SK-N-SH (cell line): ENCODE data around the gene WDR46. TPM values are rescaled to one million over a fixed set of nuclear protein-coding genes. Genes with fewer than 3 reads are reported as not detected.
"Not testable (repeated sequence)": the region's sequence is repeated elsewhere in the genome, so short reads cannot be mapped to it uniquely, and the experiment has no call there.

Experiments
- CTCF ChIA-PET: fragments of 300-600, 350-600 bp; formaldehyde crosslinking; extraction: SDS; loops from one replicate; lab custom pipeline; 2021; lab: Yijun Ruan, JAX
- POLR2A ChIA-PET: fragments of 350-600 bp; sonication (Branson Sonifier 250); formaldehyde crosslinking; extraction: SDS; loops from one replicate; lab custom pipeline; 2020; ENCODE audit warnings: antibody characterized with exemption, inconsistent platforms; lab: Yijun Ruan, JAX
- DNase-seq: peaks from one replicate; pipeline ENCODE4 v3.0.0; 2012
- H2AFZ ChIP-seq: fragments of 200-600 bp; sonication (generic); 2 replicates; pipeline ENCODE4 v1.8.1; 2016; ENCODE audit warnings: antibody characterized with exemption, mild to moderate bottlenecking, low read depth
- H3F3A ChIP-seq: fragments of 200-600 bp; sonication (generic); replicated peaks from 2 replicates; pipeline ENCODE3; 2016; ENCODE audit warnings: antibody characterized with exemption, mild to moderate bottlenecking; ENCODE audit not compliant: insufficient read depth
- H3K27ac ChIP-seq, 2 experiments: fragments of 200-500 bp in 1 of 2; fragments of 200-600 bp in 1 of 2; sonication (Bioruptor generic) in 1 of 2; sonication (generic), shearing (Covaris generic) in 1 of 2; 2 replicates each; pipeline versions ENCODE4 v1.5.1 to v1.6.1; 2014 to 2016; ENCODE audit warnings: low read depth in 2 of 2, inconsistent platforms in 1 of 2, low read length in 1 of 2, mild to moderate bottlenecking in 1 of 2, mixed read lengths in 1 of 2
- H3K27me3 ChIP-seq: fragments of 200-600 bp; sonication (generic), shearing (Covaris generic); 2 replicates; pipeline ENCODE4 v1.6.1; 2016; ENCODE audit warnings: mixed run types; ENCODE audit not compliant: insufficient read depth
- H3K36me3 ChIP-seq, 2 experiments: fragments of 200-500 bp in 1 of 2; fragments of 200-600 bp in 1 of 2; sonication (Bioruptor generic) in 1 of 2; sonication (generic) in 1 of 2; replicated peaks in 1 of 2; 2 replicates each; pipeline versions ENCODE3 to v1.5.1; 2014 to 2016; ENCODE audit warnings: low read length in 1 of 2, mild to moderate bottlenecking in 1 of 2; ENCODE audit not compliant: insufficient read depth in 2 of 2, control insufficient read depth in 1 of 2
- H3K4me1 ChIP-seq, 2 experiments: fragments of 200-500 bp in 1 of 2; fragments of 200-600 bp in 1 of 2; sonication (Bioruptor generic) in 1 of 2; sonication (generic), shearing (Covaris generic) in 1 of 2; 2 replicates each; pipeline versions ENCODE4 v1.5.1 to v1.6.1; 2014 to 2016; ENCODE audit warnings: low read depth in 1 of 2, low read length in 1 of 2, mixed run types in 1 of 2; ENCODE audit not compliant: insufficient read depth in 2 of 2, control insufficient read depth in 1 of 2
- H3K4me2 ChIP-seq: fragments of 200-600 bp; sonication (generic), shearing (Covaris generic); 2 replicates; pipeline ENCODE4 v1.6.1; 2017; ENCODE audit warnings: mixed run types
- H3K4me3 ChIP-seq, 2 experiments: fragments of 200-500 bp in 1 of 2; fragments of 200-600 bp in 1 of 2; sonication (Bioruptor generic) in 1 of 2; sonication (generic), shearing (Covaris generic) in 1 of 2; 2 replicates each; pipeline versions ENCODE4 v1.5.1 to v1.8.1; 2014 to 2016; ENCODE audit warnings: low read depth in 2 of 2, inconsistent platforms in 1 of 2, low read length in 1 of 2, mild to moderate bottlenecking in 1 of 2, mixed read lengths in 1 of 2, moderate library complexity in 1 of 2
- H3K79me2 ChIP-seq: fragments of 200-600 bp; sonication (generic); 2 replicates; pipeline ENCODE4 v1.8.1; 2017; ENCODE audit warnings: mild to moderate bottlenecking; ENCODE audit not compliant: insufficient read depth
- H3K9ac ChIP-seq: fragments of 200-600 bp; sonication (generic); 2 replicates; pipeline ENCODE4 v1.6.1; 2017; ENCODE audit warnings: mixed run types
- H3K9me2 ChIP-seq: fragments of 200-600 bp; sonication (generic); 2 replicates; pipeline ENCODE4 v1.6.1; 2017; ENCODE audit warnings: mixed run types
- H3K9me3 ChIP-seq: fragments of 200-600 bp; sonication (generic); 2 replicates; pipeline ENCODE4 v1.6.1; 2017; ENCODE audit warnings: mixed run types, mild to moderate bottlenecking, moderate library complexity
- H4K20me1 ChIP-seq: fragments of 200-600 bp; sonication (generic); 2 replicates; pipeline ENCODE4 v1.6.1; 2017; ENCODE audit warnings: mild to moderate bottlenecking, mixed run types; ENCODE audit not compliant: insufficient read depth
- EP300 ChIP-seq, 2 experiments: IDR thresholded peaks; 2 replicates each; pipeline versions ENCODE4 v1.4.0 to v1.6.1; 2012; ENCODE audit warnings: borderline replicate concordance in 1 of 2, low read depth in 1 of 2, low read length in 1 of 2
- EZH2phosphoT487 ChIP-seq: fragments of 200-600 bp; sonication (generic); IDR thresholded peaks from 2 replicates; pipeline ENCODE4 v1.6.1; 2017; ENCODE audit warnings: low read depth, mixed run types, mild to moderate bottlenecking, antibody characterized with exemption, moderate library complexity, borderline replicate concordance
- FOSL2 ChIP-seq: IDR thresholded peaks from 2 replicates; pipeline ENCODE4 v1.4.0; 2012; ENCODE audit warnings: low read depth, mild to moderate bottlenecking, moderate library complexity, borderline replicate concordance
- FOXJ3 ChIP-seq: sonication (generic); formaldehyde crosslinking; IDR thresholded peaks from 2 replicates; pipeline ENCODE4 v1.5.1; 2020; ENCODE audit warnings: mild to moderate bottlenecking, missing genetic modification reagents
- GATA2 ChIP-seq: sonication (generic); formaldehyde crosslinking; IDR thresholded peaks from 2 replicates; pipeline ENCODE4 v1.5.0; 2020; ENCODE audit warnings: mild to moderate bottlenecking, missing genetic modification reagents
- MAX ChIP-seq: IDR thresholded peaks from 2 replicates; pipeline ENCODE4 v1.4.0; 2012; ENCODE audit warnings: low read depth
- MEF2A ChIP-seq: IDR thresholded peaks from 2 replicates; pipeline ENCODE4 v1.4.0; 2012; ENCODE audit warnings: low read depth, borderline replicate concordance
- MXI1 ChIP-seq: IDR thresholded peaks from 2 replicates; pipeline ENCODE4 v1.6.1; 2012; ENCODE audit warnings: mild to moderate bottlenecking, low read depth, low read length, improper control_type of control experiment
- NRF1 ChIP-seq: IDR thresholded peaks from 2 replicates; pipeline ENCODE4 v1.6.1; 2012; ENCODE audit warnings: low read depth, mild to moderate bottlenecking, low read length
- PBX3 ChIP-seq: IDR thresholded peaks from 2 replicates; pipeline ENCODE4; 2012
- RAD21 ChIP-seq: IDR thresholded peaks from 2 replicates; pipeline ENCODE4 v1.6.1; 2012; ENCODE audit warnings: mild to moderate bottlenecking, low read length
- RCOR1 ChIP-seq: fragments of 150-350 bp; IDR thresholded peaks from 2 replicates; pipeline ENCODE4 v1.6.1; 2017; ENCODE audit warnings: antibody characterized with exemption, low read length
- RFX5 ChIP-seq: IDR thresholded peaks from 2 replicates; pipeline ENCODE4 v1.6.1; 2012; ENCODE audit warnings: mild to moderate bottlenecking, improper control_type of control experiment, low read length
- RXRA ChIP-seq: IDR thresholded peaks from 2 replicates; pipeline ENCODE4 v1.4.0; 2012; ENCODE audit warnings: low read depth, mild to moderate bottlenecking, borderline replicate concordance
- TCF12 ChIP-seq: IDR thresholded peaks from 2 replicates; pipeline ENCODE4 v1.4.0; 2012
- TEAD4 ChIP-seq: IDR thresholded peaks from 2 replicates; pipeline ENCODE4 v1.4.0; 2012; ENCODE audit warnings: mild to moderate bottlenecking, borderline replicate concordance; ENCODE audit not compliant: insufficient read depth
- WGBS: methylation state at CpG from one replicate; pipeline ENCODE4 v1.1.6; 2017; ENCODE audit warnings: low lambda C conversion rate; 5-methylcytosine and 5-hydroxymethylcytosine counted together
- polyA plus RNA-seq, 3 experiments: library from polyadenylated mRNA; depleted of rRNA; stranded (reverse); fragments of >200 nt; gene quantifications; 2 replicates each; pipeline ENCODE4 v1.2.3, GENCODE V29; 2012
- TF ChIP-seq, protein P1 (sequence below): IDR thresholded peaks from 2 replicates; pipeline ENCODE4 v1.4.0; 2012; ENCODE audit warnings: low read depth, borderline replicate concordance
- TF ChIP-seq, protein P2 (sequence below): fragments of 150-350 bp; IDR thresholded peaks from 2 replicates; pipeline ENCODE4 v1.6.1; 2017; ENCODE audit warnings: antibody characterized with exemption, low read length, low read depth, borderline replicate concordance

The WDR46 gene
- polyA plus RNA-seq, 1 of the 3 experiments (the other 2 are of a cell fraction) = 153 TPM

DNA sequence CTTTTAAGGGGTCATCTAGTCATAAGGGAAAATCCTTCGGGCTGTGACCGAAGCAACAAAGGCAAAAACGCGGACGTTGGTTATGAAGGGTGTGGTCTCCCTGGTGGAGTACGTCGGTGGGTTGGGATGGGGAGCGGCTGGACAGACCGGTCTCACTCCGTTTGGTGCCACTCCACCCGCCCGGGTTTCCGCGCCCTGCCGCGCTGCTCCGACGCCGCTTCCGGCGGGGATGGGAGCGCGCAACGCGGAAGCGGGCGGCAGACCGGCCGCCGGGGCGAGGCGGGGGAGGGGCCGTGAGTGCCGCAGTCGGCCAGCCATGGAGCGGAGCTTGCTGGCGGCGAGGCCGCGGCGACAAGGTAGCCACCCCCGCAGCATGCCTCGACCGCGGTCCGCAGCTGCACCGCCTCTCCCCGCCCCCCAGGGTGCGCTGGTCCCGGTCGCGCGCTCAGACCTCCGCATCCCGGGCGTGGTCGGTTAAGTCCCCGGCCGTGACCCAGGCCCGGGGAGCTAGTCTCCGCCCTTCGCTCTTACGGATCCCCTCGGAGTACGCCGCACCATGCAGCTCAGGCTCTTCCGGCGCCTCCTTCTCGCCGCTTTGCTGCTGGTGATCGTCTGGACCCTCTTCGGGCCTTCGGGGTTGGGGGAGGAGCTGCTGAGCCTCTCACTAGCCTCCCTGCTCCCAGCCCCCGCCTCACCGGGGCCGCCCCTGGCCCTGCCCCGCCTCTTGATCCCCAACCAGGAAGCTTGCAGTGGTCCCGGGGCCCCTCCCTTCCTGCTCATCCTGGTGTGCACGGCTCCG, 12.0 kb downstream of the WDR46 start, which contains the start of gene B3GALT4 (continued):
- TF ChIP-seq, protein P1, sequence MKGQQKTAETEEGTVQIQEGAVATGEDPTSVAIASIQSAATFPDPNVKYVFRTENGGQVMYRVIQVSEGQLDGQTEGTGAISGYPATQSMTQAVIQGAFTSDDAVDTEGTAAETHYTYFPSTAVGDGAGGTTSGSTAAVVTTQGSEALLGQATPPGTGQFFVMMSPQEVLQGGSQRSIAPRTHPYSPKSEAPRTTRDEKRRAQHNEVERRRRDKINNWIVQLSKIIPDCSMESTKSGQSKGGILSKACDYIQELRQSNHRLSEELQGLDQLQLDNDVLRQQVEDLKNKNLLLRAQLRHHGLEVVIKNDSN = no peak
- TF ChIP-seq TCF12 (peak; percentile 18; the same call in 1 of the 2 replicates), TEAD4 (no peak; the same call in 1 of the 2 replicates), EZH2phosphoT487 (no peak), RXRA (no peak), MEF2A (no peak), RAD21 (no peak), EP300 (IDR thresholded peaks at IDR 0.05; ENCODE audit: borderline replicate concordance in 1 of 2, low read depth in 1 of 2, low read length in 1 of 2) (no peak), RCOR1 (no peak), RFX5 (no peak), MAX (no peak; the same call in 1 of the 2 replicates), FOSL2 (0 out of 2 replicates have a peak, but pooled peaks have one; percentile 23)

DNA sequence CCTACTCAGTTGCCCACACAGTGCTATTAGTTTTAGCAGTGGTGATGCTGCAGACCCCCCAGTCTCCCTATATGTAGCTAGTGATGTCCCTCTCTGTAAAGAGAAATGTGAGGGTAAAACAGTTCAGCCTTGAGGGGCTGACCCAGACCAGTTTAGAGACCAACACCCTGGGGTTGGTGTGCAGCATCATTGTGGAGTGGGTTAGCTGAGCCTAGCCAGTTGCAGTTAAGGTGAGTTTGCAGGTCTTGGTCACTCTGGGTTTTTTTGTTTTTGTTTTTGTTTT, 12.5 kb downstream of the WDR46 start:
- peak overlapping the region; percentile 67 to 86 for H3K27ac ChIP-seq
- ChIA-PET POLR2A (interaction anchor here (1.1 to 2.9 kb wide), 6 partner anchors 13 to 149 kb away, joined by 3 to 58 read pairs (median 12); partner anchors contain the start of genes PFDN6, RGL2 and WDR46), CTCF (interaction anchor here (1.3 to 4.9 kb wide), 7 partner anchors 10 to 28 kb away, joined by 4 to 49 read pairs (median 12); partner anchors contain the start of genes PFDN6, RGL2 and WDR46)
- peak overlapping the region; percentile 49 to 76 for H3K4me3 ChIP-seq
- peaks cover 43% of the 10 kb centered on the region for H3K79me2 ChIP-seq
- DNase-seq = no peak
- no peaks in the 10 kb centered on the region for H3K27me3 ChIP-seq
- H3K4me1 ChIP-seq = peaks cover 31 to 36% of the 10 kb centered on the region in 2 experiments; a peak in 3 of 4 replicates
- peaks cover 47% of the 10 kb centered on the region for H4K20me1 ChIP-seq
- H3K9ac ChIP-seq = peak overlapping the region; percentile 20; the same call in 1 of the 2 replicates
- H3F3A ChIP-seq = peaks cover 82% of the 10 kb centered on the region
- H3K9me3 ChIP-seq = no peaks in the 10 kb centered on the region
- peaks cover 46 to 62% of the 10 kb centered on the region in 2 experiments for H3K36me3 ChIP-seq
- H2AFZ ChIP-seq = no peak overlapping the region
- no peaks in the 10 kb centered on the region for H3K9me2 ChIP-seq
- peak overlapping the region; percentile 94; the same call in 1 of the 2 replicates for H3K4me2 ChIP-seq
- TF ChIP-seq, protein P2, sequence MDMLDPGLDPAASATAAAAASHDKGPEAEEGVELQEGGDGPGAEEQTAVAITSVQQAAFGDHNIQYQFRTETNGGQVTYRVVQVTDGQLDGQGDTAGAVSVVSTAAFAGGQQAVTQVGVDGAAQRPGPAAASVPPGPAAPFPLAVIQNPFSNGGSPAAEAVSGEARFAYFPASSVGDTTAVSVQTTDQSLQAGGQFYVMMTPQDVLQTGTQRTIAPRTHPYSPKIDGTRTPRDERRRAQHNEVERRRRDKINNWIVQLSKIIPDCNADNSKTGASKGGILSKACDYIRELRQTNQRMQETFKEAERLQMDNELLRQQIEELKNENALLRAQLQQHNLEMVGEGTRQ = no peak
- peak; percentile 3; the same call in 1 of the 2 replicates for TF ChIP-seq MXI1
- TF ChIP-seq FOSL2 = no peak
- TF ChIP-seq FOXJ3 = no peak
- TF ChIP-seq GATA2 (CRISPR knock-in tag) = no peak
- no peak for TF ChIP-seq PBX3
- no peak for TF ChIP-seq NRF1
- TF ChIP-seq RXRA = no peak

DNA sequence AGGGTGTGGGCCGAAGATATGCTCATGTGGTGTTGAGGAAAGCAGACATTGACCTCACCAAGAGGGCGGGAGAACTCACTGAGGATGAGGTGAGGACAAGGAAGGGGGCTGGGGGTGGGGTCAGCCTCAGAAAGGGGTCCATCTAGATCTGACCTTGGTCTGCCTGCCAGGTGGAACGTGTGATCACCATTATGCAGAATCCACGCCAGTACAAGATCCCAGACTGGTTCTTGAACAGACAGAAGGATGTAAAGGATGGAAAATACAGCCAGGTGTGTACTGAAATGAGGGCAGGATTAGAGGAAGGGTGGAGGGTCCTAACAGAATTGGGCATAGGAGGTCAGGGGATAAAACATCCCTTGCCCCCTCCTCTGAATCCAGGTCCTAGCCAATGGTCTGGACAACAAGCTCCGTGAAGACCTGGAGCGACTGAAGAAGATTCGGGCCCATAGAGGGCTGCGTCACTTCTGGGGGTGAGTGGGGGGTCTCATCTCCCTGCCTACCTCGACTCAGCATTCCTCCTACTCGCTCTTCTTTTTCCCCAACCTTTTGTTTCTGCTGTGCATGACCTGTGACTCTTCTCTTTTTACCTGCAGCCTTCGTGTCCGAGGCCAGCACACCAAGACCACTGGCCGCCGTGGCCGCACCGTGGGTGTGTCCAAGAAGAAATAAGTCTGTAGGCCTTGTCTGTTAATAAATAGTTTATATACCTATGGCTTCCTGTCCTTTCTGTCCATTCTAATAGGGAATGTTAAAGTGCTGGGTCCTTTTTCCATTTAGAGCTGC, 13.1 kb downstream of the WDR46 start:
- Histone ChIP-seq H3K79me2 (peaks cover 47% of the 10 kb centered on the region), H3K4me3 (peak overlapping the region; percentile 49 to 76), H3K36me3 (peaks cover 46 to 56% of the 10 kb centered on the region in 2 experiments), H3K4me2 (peak overlapping the region; percentile 94), H3K27ac (peak overlapping the region; percentile 86 to 88), H3K9ac (peak overlapping the region; percentile 95; the same call in 1 of the 2 replicates), H4K20me1 (peaks cover 47% of the 10 kb centered on the region), H3F3A (peaks cover 82% of the 10 kb centered on the region), H3K4me1 (peaks cover 31 to 36% of the 10 kb centered on the region in 2 experiments; a peak in 3 of 4 replicates)
- H2AFZ ChIP-seq, DNase-seq, H3K27me3 ChIP-seq, H3K9me2 ChIP-seq, H3K9me3 ChIP-seq: not testable (repeated sequence)
- ChIA-PET POLR2A (interaction anchor here (1.1 to 2.9 kb wide), 3 partner anchors 22 to 150 kb away, joined by 3 to 26 read pairs (median 3); partner anchors contain the start of gene RGL2), CTCF (interaction anchor here (1.2 to 4.9 kb wide), 6 partner anchors 14 to 27 kb away, joined by 3 to 49 read pairs (median 16); partner anchors contain the start of genes PFDN6, RGL2 and WDR46)
- 67% methylated on average over 16 of the region's 16 CpGs for WGBS
